Esophagus muscularis mucosa (tissue), 4 donors: ENCODE data around the gene SEM1. TPM values are rescaled to one million over a fixed set of nuclear protein-coding genes. Genes with fewer than 3 reads are reported as not detected.
"Not testable (repeated sequence)": the region's sequence is repeated elsewhere in the genome, so short reads cannot be mapped to it uniquely, and the experiment has no call there.

Experiments
- DNase-seq: peaks from one replicate; pipeline ENCODE4 v3.0.0-alpha.2; 2017; ENCODE audit errors: extremely low spot score
- H3K27ac ChIP-seq, 4 donors: fragments of 200-600 bp; sonication (generic); replicated peaks in 1 of 4; 1 replicate in 3 of 4; 2 replicates in 1 of 4; pipeline ENCODE4 v1.5.1; 2016 to 2019; ENCODE audit warnings: mild to moderate bottlenecking in 1 of 4
- H3K27me3 ChIP-seq, 4 donors: fragments of 200-600 bp; sonication (generic); one replicate each; pipeline versions ENCODE4 v1.5.1 to v1.6.0; 2016 to 2019
- H3K36me3 ChIP-seq, 4 donors: fragments of 200-600 bp; sonication (generic); one replicate each; pipeline ENCODE4 v1.5.1; 2016 to 2019
- H3K4me1 ChIP-seq, 4 donors: fragments of 200-600 bp; sonication (generic); one replicate each; pipeline ENCODE4 v1.5.1; 2016 to 2019
- H3K4me3 ChIP-seq, 4 donors: fragments of 200-600 bp; sonication (generic); 1 replicate in 2 of 4; 2 replicates in 2 of 4; pipeline ENCODE4 v1.5.1; 2016 to 2019; ENCODE audit warnings: mild to moderate bottlenecking in 4 of 4, moderate library complexity in 1 of 4
- H3K9me3 ChIP-seq, 4 donors: fragments of 200-600 bp; sonication (generic); 1 replicate in 3 of 4; 2 replicates in 1 of 4; pipeline ENCODE4 v1.5.1; 2016 to 2019
- EP300 ChIP-seq: sonication (generic); formaldehyde crosslinking; IDR thresholded peaks from one replicate; pipeline ENCODE4 v1.6.1; 2017; ENCODE audit warnings: antibody characterized with exemption
- POLR2A ChIP-seq: fragments of 450-650 bp; IDR thresholded peaks from one replicate; pipeline ENCODE4 v1.6.1; 2017; ENCODE audit warnings: antibody characterized with exemption, moderate library complexity, mild to moderate bottlenecking, low read depth
- POLR2AphosphoS5 ChIP-seq, 2 donors: sonication (generic); formaldehyde crosslinking; IDR thresholded peaks; one replicate each; pipeline ENCODE4 v1.6.1; 2017; ENCODE audit warnings: antibody characterized with exemption in 2 of 2
- WGBS: methylation state at CpG from one replicate; pipeline ENCODE4 v1.1.5; 2018; 5-methylcytosine and 5-hydroxymethylcytosine counted together
- intact Hi-C: fragments of 100-400 bp; cut with DNase I; formaldehyde crosslinking; loops from one replicate; pipeline ENCODE4 v1.15.1; 2023
- total RNA-seq, 4 donors: library from RNA; depleted of rRNA; stranded (reverse); fragments of >200 nt; gene quantifications; one replicate each; pipeline versions ENCODE4 v1.1.0 to v1.2.1, GENCODE V29; 2016
- TF ChIP-seq, protein P1 (sequence below), 3 experiments: fragments of 200-600 bp in 2 of 3; fragments of 450-650 bp in 1 of 3; sonication (generic) in 2 of 3; IDR thresholded peaks; one replicate each; pipeline ENCODE4 v1.5.1; 2017 to 2019; ENCODE audit warnings: antibody characterized with exemption in 3 of 3, mild to moderate bottlenecking in 2 of 3, moderate library complexity in 1 of 3

The SEM1 gene
- total RNA-seq, 4 donors from 2014 or later = 17.4 to 61.5 (median 24.9) TPM

DNA sequence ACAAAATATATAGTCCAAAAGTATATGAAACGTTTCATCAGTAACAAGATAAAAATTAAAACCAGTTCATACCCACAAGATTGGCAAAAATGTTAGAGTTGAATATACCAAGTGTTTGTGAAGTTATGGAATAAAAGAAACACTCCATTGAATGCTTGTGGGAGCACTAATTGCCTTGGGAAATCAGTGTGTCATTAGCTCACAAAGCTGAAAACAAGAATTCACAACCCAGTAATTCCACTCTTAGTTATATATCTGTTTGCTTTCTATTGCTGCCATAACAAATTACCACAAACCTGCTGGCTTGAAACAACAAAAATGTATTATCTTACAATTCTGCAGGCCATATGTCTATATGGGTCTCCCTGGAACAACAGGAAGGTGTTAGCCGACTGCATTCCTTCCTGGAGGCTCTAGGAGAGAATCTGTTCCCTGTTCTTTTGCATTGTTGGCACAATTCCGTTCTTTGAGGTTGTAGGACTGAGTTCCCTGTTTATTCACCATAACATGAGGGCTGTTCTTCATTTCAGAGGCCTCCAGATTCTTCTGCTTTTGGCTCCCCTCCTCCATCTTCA is 45.7 kb downstream of the SEM1 start:
- 74% methylated on average over 3 of the region's 3 CpGs for WGBS
- TF ChIP-seq EP300 = no peak
- TF ChIP-seq, protein P1, sequence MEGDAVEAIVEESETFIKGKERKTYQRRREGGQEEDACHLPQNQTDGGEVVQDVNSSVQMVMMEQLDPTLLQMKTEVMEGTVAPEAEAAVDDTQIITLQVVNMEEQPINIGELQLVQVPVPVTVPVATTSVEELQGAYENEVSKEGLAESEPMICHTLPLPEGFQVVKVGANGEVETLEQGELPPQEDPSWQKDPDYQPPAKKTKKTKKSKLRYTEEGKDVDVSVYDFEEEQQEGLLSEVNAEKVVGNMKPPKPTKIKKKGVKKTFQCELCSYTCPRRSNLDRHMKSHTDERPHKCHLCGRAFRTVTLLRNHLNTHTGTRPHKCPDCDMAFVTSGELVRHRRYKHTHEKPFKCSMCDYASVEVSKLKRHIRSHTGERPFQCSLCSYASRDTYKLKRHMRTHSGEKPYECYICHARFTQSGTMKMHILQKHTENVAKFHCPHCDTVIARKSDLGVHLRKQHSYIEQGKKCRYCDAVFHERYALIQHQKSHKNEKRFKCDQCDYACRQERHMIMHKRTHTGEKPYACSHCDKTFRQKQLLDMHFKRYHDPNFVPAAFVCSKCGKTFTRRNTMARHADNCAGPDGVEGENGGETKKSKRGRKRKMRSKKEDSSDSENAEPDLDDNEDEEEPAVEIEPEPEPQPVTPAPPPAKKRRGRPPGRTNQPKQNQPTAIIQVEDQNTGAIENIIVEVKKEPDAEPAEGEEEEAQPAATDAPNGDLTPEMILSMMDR (IDR thresholded peaks at IDR 0.05) = no peak
- no peak for TF ChIP-seq POLR2AphosphoS5 (IDR thresholded peaks at IDR 0.05)
- TF ChIP-seq POLR2A = no peak
- intact Hi-C loops = no loop called here
- H3K36me3 ChIP-seq = peaks cover 0 to 29% (median 13%) of the 10 kb centered on the region in 4 donors
- H3K27ac ChIP-seq = no peak overlapping the region
- no peak for DNase-seq
- H3K4me3 ChIP-seq = no peak overlapping the region
- H3K9me3 ChIP-seq = no peaks in the 10 kb centered on the region
- no peaks in the 10 kb centered on the region for H3K4me1 ChIP-seq
- no peaks in the 10 kb centered on the region for H3K27me3 ChIP-seq

DNA sequence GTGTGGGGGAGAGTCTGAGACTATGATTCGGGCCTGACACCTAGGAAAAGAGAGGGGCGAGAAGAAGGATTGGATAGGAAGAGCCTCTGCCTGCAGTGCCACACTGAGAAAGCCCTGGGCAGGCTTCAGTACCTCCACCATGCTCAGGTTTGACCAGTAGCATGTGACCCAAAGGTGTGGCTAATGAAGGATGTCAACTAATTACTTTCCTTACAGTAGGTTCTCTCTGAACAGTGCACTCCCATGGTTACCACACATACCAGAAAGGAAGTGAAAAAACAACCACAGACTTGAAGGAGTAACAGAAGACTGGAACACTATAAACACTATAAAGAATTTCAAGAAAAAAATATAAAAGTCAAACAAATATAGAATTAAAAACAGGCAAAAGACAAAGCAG is 46.2 kb downstream of the SEM1 start:
- intact Hi-C loops = no loop called here
- 91% methylated on average over 2 of the region's 2 CpGs for WGBS
- TF ChIP-seq, protein P1 (IDR thresholded peaks at IDR 0.05) = no peak
- TF ChIP-seq EP300 (no peak), POLR2AphosphoS5 (IDR thresholded peaks at IDR 0.05) (no peak), POLR2A (no peak)
- Histone ChIP-seq H3K9me3 (no peaks in the 10 kb centered on the region), H3K27ac (no peak overlapping the region), H3K4me3 (no peak overlapping the region), H3K27me3 (no peaks in the 10 kb centered on the region), H3K4me1 (no peaks in the 10 kb centered on the region), H3K36me3 (peaks cover 0 to 24% (median 13%) of the 10 kb centered on the region in 4 donors)
- DNase-seq = no peak

DNA sequence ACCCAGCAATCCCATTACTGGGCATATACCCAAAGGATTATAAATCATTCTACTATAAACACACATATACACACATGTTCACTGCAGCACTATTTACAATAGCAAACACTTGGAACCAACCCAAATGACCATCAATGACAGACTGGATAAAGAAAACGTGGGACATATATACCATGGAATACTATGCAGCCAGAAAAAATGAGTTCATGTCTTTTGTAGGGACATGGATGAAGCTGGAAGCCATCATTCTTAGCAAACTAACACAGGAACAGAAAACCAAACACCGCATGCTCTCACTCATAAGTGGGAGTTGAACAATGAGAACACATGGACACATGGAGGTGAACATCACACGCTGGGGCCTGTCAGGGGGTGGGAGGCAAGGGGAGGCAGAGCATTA is 47.5 kb downstream of the SEM1 start:
- H3K4me3 ChIP-seq, H3K27me3 ChIP-seq, intact Hi-C loops, H3K9me3 ChIP-seq, DNase-seq, H3K4me1 ChIP-seq, H3K27ac ChIP-seq: not testable (repeated sequence)
- WGBS = 77% methylated on average over 3 of the region's 3 CpGs
- H3K36me3 ChIP-seq = peaks cover 0 to 22% (median 13%) of the 10 kb centered on the region in 4 donors

DNA sequence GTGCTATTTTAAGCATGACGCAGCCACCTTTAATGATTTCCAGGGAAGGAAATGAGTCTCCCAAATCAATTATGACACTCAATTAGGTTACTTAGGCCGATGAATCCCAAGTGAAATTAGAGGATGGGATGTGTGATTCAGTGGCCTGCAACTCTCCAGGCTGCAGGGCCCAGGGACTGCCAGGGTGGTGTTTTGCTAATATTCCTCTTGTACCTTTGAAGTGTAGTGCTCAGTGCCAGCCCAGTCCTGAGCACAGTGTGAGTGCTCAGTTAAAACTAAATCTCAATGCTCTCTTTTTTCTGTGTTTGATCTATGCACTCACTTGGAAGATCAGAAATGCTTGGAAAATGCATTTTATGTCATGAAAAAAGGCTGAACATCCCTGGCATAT is 51.6 kb downstream of the SEM1 start:
- H3K4me1 ChIP-seq = no peaks in the 10 kb centered on the region
- H3K36me3 ChIP-seq = no peaks in the 10 kb centered on the region
- no peak for DNase-seq
- H3K9me3 ChIP-seq = no peaks in the 10 kb centered on the region
- intact Hi-C loops = no loop called here
- 86% methylated on average over 2 of the region's 2 CpGs for WGBS
- H3K27ac ChIP-seq = no peak overlapping the region
- no peaks in the 10 kb centered on the region for H3K27me3 ChIP-seq
- no peak overlapping the region for H3K4me3 ChIP-seq
- TF ChIP-seq POLR2AphosphoS5 (IDR thresholded peaks at IDR 0.05) (no peak), POLR2A (no peak), EP300 (no peak)
- TF ChIP-seq, protein P1 (IDR thresholded peaks at IDR 0.05) = no peak

DNA sequence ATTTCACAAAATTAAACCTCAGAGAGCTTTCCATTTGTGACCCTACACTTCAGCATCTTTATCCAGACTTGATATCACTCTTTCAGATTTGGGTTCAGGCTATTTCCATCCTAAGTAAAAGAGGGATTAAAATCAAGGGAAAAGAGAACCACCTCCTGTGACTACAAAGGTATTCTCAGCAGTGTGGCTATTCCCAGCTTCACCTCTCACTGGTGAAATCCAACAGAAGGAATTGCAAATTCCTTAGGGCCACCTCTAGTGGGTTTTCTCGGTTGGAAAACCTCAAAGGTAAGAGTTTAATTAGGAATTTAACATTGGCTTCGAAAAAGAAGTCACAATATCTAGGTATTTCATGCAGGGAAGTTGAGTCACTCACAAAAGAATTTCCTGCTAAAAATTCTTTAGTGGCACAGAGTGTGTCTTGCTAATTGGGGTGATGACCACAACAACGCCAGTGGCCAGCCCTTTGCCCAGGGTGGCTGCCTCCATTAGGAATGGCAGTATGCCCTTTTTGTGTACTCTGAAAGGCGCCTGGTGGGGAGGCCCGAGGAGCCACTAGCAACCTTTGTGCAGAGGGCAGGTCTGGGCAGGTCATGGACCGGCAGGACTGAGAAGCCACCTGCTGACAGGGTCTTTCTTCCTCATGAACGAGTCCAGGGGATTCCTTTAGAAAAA is 52.2 kb downstream of the SEM1 start:
- Histone ChIP-seq H3K27me3 (no peaks in the 10 kb centered on the region), H3K9me3 (no peaks in the 10 kb centered on the region), H3K36me3 (no peaks in the 10 kb centered on the region), H3K27ac (no peak overlapping the region), H3K4me3 (no peak overlapping the region), H3K4me1 (no peaks in the 10 kb centered on the region)
- no peak for TF ChIP-seq POLR2AphosphoS5 (IDR thresholded peaks at IDR 0.05)
- TF ChIP-seq, protein P1 (IDR thresholded peaks at IDR 0.05) = no peak
- TF ChIP-seq POLR2A = no peak
- TF ChIP-seq EP300 = no peak
- WGBS = 80% methylated on average over 7 of the region's 7 CpGs
- intact Hi-C loops = no loop called here
- DNase-seq = no peak
